Measurements from ENCODE around the gene STAG1. TPM values are rescaled to one million over a fixed set of nuclear protein-coding genes. Genes with fewer than 3 reads are reported as not detected.

Gene STAG1
- polyA plus RNA-seq, 2 of the 4 experiments (the other 2 are of a cell fraction): 12.8 to 19.2 TPM

- DNase-seq (ENCODE audit: low read depth in 1 of 2, low spot score in 1 of 2) (no peak), FAIRE-seq (no peak), ATAC-seq (no peak)
- no peaks in the 10 kb centered on the region for H3K9me3 ChIP-seq
- no peak overlapping the region for H3K4me2 ChIP-seq
- no peak for TF ChIP-seq HOXB5 (CRISPR knock-in tag; IDR thresholded peaks at IDR 0.05)
- no peak for TF ChIP-seq CBX8 (IDR thresholded peaks at IDR 0.05)
- TF ChIP-seq CBX2 (IDR thresholded peaks at IDR 0.05; ENCODE audit: borderline replicate concordance, low read depth): no peak
- TF ChIP-seq CHD4 (IDR thresholded peaks at IDR 0.05; ENCODE audit: borderline replicate concordance): no peak
- TF ChIP-seq ZFP36 (IDR thresholded peaks at IDR 0.05; ENCODE audit: borderline replicate concordance, partially characterized antibody): no peak
- H3K27ac ChIP-seq: no peak overlapping the region
- POLR2A ChIA-PET: no interaction called here
- H3K4me1 ChIP-seq: 0 out of 3 replicates have a peak, but pooled peaks cover 8% of the 10 kb centered on the region
- CTCF ChIA-PET: no interaction called here
- H3K4me3 ChIP-seq: no peak overlapping the region
- WGBS (ENCODE audit: missing lambda C conversion rate): 88% methylated on average over 6 of the region's 6 CpGs
Measured at GRCh38 chr3:136696797-136697196, 55.4 kb downstream of the STAG1 start.

- WGBS (ENCODE audit: missing lambda C conversion rate): 90% methylated on average over 2 of the region's 2 CpGs
- ChIA-PET CTCF (no interaction called here), POLR2A (no interaction called here)
- ATAC-seq (no peak), DNase-seq (ENCODE audit: low read depth in 1 of 2, low spot score in 1 of 2) (no peak), FAIRE-seq (no peak)
- H3K9me3 ChIP-seq: no peaks in the 10 kb centered on the region
- H3K4me2 ChIP-seq: no peak overlapping the region
- no peak overlapping the region for H3K4me3 ChIP-seq
- H3K27ac ChIP-seq: no peak overlapping the region
- H3K4me1 ChIP-seq: 0 out of 3 replicates have a peak, but pooled peaks cover 8% of the 10 kb centered on the region
- TF ChIP-seq CBX8 (IDR thresholded peaks at IDR 0.05) (no peak), CHD2 (IDR thresholded peaks at IDR 0.05; ENCODE audit: low read length, partially characterized antibody) (no peak), ZNF302 (CRISPR knock-in tag; IDR thresholded peaks at IDR 0.05) (no peak), FOSB (CRISPR knock-in tag; IDR thresholded peaks at IDR 0.05) (no peak), USF2 (IDR thresholded peaks at IDR 0.05) (no peak), SMC3 (IDR thresholded peaks at IDR 0.05) (no peak), RFX5 (IDR thresholded peaks at IDR 0.05) (no peak), POLR2AphosphoS2 (conservative IDR thresholded peaks at IDR 0.05; ENCODE audit: low read length) (no peak), ESRRA (IDR thresholded peaks at IDR 0.05; ENCODE audit: borderline replicate concordance, low read length) (no peak), TP53 (CRISPR knock-in tag; IDR thresholded peaks at IDR 0.05) (no peak), CHD4 (IDR thresholded peaks at IDR 0.05; ENCODE audit: borderline replicate concordance) (no peak), JUN (IDR thresholded peaks at IDR 0.05) (no peak), TFCP2L1 (CRISPR knock-in tag; IDR thresholded peaks at IDR 0.05) (no peak), JUNB (IDR thresholded peaks at IDR 0.05) (no peak), BCL3 (IDR thresholded peaks at IDR 0.05) (no peak), REST (IDR thresholded peaks at IDR 0.05) (no peak), CTCF (IDR thresholded peaks at IDR 0.05) (no peak), RCOR1 (IDR thresholded peaks at IDR 0.05; ENCODE audit: low read depth, low read length) (no peak)
Measured at GRCh38 chr3:136694321-136694720, 57.9 kb downstream of the STAG1 start.
